Measurements from ENCODE around the gene TMBIM4.

Gene TMBIM4

GRCh38 chr12:66085998-66086397 lies 83.8 kb downstream of the TMBIM4 start:
- no peak for DNase-seq
